HG02885 (cell line): Measurements from ENCODE around the gene ITGBL1.
A peak's percentile ranks its signal among the peaks of the same experiment; 100 is the strongest.
"Not testable (repeated sequence)": the region's sequence is repeated elsewhere in the genome, so short reads cannot be mapped to it uniquely, and the experiment has no call there.

Source experiments
- ATAC-seq: cut with Tn5 transposase; IDR thresholded peaks from one replicate; pipeline ENCODE4 v1.9.1; 2021; ENCODE audit warnings: mild to moderate bottlenecking; ENCODE audit not compliant: unreplicated experiment, poor library complexity

The ITGBL1 gene

GRCh38 chr13:101493541-101493940, 41.1 kb downstream of the ITGBL1 start:
- ATAC-seq: no peak

GRCh38 chr13:101499406-101499805, 46.9 kb downstream of the ITGBL1 start:
- no peak for ATAC-seq

DNA sequence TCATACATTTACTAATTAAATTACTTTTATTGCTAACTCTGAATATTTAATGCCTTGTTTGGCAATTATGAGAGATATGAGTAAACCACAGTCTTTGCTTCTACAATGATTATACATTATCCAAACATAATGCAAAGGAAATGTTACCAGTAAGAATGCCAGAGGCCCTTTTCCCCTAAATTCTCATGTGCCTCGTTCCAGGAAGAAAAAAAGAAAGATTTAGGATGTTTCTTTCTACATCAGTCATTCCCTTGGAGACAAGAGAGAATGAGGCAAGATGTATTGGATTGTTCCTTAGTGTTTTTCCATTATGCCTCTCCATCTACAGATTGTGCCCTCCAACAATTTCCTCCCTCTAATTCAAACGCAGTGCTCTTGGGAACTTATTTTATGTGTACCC, 50.1 kb downstream of the ITGBL1 start:
- no peak for ATAC-seq

- no peak for ATAC-seq
These were observed 58.7 kb downstream of the ITGBL1 start for GRCh38 chr13:101511161-101511560.

DNA sequence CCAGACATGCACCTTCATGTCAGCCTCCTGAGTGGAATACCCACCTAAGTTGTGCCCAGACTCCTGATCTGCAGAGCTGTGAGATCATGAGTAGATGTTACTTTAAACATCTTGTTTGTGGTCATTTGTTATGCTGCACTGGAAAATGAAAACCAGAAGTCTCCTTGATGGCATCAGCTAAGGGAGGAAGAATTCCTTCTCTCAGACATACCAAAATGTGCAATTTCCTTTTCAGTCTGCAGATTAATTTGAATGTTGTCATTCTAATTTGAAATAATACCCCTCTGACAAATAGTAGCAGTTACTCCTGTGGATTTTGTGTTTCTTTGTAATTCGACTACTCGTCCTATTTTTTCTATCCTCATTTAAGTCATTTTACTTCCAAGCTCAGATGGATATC, 59.3 kb downstream of the ITGBL1 start:
- ATAC-seq: no peak

- ATAC-seq: no peak
These were observed 60.2 kb downstream of the ITGBL1 start for GRCh38 chr13:101512650-101513049.

DNA sequence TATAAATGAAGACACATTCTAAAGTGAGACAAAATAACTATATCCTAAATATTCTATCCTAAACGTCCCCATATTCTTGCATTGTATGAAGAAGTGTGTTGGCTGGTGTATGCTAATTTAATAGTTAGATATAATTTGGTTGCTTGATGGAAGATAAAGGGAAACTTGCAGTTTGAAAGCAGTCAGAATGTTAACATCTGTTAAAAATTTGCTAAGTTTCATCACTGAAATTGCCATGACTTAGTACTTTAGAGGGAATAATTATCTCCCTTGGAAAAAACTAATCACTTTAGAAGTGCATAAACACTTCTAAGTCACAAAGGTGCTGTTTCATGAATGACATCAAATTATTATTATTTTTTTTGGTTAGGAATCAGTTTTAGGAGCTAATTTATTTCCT, 61.6 kb downstream of the ITGBL1 start:
- no peak for ATAC-seq

DNA sequence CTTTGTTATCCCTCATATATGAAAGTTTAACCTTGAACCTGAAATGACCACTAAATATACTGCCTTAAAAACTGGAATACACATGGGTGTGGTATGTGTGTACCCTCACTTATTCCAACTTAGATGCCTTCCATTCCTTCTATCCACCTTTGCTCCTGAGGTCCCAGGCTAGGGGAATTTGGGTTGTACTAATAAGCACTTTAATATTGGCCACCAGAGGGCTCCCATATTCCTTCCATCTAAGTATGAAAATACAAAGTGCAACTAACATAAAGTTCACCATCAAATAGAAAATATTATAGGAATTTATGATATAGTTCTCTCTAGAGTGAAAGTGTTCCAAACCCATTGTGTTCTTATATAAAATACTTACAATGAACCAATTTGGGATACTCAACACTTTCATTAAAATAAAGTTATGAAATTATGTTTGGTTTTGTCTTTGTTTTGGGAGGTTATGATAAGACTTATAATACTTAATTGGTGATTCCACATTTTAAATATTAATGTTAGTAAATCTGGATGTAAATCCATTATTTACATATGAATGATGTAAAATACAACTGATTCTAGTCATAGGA, 62.3 kb downstream of the ITGBL1 start:
- ATAC-seq: peak; percentile 72

DNA sequence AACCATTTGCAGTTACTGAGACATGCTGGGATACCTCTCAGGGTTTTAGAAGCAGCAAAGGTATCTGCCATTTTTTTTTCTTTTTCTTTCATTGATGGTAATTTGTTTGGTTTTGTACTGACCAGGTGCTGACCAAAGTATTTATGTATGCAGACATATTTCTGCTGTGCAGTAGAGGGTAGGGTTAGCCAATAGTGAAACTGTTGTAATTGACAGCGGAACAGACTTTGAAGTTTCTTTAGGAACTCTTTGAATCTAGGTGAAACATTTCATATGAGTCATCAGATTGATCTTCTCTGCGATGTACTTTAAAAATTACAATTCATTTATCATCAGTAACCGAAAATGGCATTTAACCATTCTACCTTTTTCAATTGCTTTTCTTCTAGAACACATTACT, 63.0 kb downstream of the ITGBL1 start:
- ATAC-seq: peak; percentile 53

- ATAC-seq: no peak
These were observed 63.8 kb downstream of the ITGBL1 start for GRCh38 chr13:101516262-101516661.

GRCh38 chr13:101520672-101521071, 68.2 kb downstream of the ITGBL1 start:
- peak; percentile 72 for ATAC-seq

DNA sequence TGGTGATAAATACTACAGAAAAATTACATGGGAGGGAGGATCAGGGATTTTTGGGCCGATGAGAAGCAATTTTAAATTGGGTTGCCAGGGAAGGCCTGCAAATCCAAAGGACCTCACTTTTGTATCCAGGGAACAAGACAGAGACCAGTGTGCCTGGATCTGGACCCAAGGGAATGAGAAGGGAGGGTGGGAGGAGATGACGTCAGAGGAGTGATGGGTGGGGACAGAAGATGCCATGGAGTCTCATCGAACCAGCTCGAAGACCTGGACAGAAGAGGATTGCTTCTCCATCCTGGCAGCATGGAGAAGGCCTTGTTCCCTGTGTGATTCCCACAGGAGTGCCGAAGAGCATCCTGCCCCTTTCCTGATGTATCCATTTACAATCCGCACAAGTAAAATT, 68.9 kb downstream of the ITGBL1 start:
- no peak for ATAC-seq

DNA sequence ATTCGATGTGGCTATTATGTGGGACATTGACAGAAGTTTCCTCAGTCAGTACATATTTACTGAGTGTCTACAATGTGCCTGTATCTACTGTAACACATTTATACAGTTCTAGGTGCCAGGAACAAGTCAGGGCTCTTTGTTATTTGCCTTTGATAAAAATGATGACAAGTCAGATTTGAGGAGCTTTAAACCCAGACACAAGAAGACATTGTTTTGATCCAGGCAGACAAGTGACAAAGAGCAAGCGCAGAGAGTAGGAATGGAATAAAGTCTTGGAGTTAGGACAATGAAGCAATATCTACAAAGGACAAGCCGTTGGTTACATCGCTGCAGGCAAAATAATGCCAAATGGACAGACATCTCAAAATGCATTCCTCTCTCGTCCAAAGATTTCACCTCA, 70.1 kb downstream of the ITGBL1 start:
- no peak for ATAC-seq

DNA sequence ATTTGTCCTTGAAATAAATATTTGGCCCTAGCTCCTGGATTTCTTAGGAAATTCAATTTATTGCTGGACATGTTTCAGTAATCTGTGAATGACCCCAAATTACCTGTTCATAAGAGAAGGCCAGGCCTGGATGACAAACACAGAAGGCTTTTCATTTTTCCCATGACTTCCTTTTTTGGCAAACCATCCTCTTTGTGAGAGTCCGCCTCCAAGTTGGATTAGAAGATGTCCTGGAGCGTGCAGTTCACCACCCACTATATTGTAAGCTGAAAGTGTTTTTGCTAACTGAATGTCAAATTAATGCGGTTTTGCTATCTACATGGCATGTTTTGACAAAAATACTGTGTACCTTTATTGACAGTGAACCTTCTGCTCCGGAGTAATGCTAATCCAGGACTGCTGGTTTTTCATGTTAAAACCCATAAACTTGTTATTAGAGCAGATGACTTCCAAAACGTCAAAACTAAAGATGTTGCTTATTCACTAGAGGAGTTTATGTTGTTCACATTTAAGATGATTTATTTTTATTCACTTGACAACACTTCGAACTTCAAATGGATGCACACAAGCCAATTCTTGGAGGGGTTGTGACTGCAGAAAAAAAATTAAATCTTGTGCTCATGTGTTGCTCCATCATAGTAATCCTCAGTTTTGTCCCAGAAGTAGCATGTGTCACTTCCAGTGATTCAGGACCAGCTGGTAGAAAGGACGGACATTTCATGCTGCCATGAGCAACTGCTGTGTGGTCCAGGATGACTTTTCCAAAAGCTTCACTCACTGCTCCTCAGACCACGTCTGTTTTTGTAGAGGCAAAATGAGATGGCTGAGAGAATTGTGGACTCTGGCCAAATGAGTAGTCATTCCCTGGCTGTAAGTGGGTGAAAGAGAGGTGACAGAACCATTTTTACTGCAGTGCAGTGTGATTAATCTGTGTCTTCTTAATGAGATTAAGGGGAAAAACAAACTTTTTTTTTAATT, 71.0 kb downstream of the ITGBL1 start:
- ATAC-seq: no peak

GRCh38 chr13:101527130-101527529, 74.7 kb downstream of the ITGBL1 start:
- no peak for ATAC-seq

DNA sequence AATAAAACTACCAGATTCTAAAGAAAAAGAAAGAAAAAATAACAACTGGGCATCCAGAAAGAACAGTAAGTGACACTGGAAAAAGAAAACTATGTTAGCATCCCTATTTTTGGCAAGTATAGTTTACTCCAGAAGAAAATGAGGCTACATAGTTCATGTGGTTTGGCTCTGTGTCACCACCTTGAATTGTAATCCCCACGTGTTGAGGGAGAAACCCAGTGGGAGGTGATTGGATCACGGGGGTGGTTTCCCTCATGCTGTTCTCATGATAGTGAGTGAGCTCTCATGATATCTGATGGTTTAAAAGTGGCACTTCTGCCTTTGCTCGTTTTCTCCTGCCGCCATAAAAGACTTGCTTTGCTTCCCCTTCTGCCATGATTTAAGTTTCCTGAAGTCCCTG, 76.9 kb downstream of the ITGBL1 start:
- ATAC-seq: peak; percentile 80

DNA sequence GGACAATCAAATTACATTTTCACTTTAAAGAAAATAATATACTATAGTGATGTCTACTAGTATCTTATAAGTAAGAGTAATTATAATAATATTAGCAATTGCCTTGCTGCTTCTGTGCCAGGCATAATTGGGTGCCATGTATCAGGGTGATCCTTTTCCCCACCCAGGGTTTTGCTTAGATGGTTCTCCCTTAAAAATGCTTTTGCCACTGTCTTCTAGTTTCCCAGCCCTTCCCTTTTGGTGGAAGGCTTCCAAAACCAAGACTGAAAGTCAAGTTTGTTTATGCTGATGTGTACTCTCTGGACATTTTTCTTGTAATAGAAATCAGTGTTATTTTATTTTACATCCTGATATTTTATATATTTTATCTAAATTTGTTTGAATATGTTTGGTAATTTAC, 77.8 kb downstream of the ITGBL1 start:
- no peak for ATAC-seq

GRCh38 chr13:101535192-101535746, 82.8 kb downstream of the ITGBL1 start:
- ATAC-seq: no peak

GRCh38 chr13:101536079-101536478, 83.6 kb downstream of the ITGBL1 start:
- ATAC-seq: no peak

- not testable (repeated sequence) for ATAC-seq
These were observed 92.1 kb downstream of the ITGBL1 start for GRCh38 chr13:101544544-101544943.

- no peak for ATAC-seq
These were observed 92.5 kb downstream of the ITGBL1 start for GRCh38 chr13:101544979-101545378.
